Hippocampal formation (tissue), 2 donors: ENCODE results near the gene PDE4D.
"Not testable (repeated sequence)": the region's sequence is repeated elsewhere in the genome, so short reads cannot be mapped to it uniquely, and the experiment has no call there.

Source experiments
- DNase-seq, 2 donors: peaks; one replicate each; lab custom pipeline; 2025; lab: John Stamatoyannopoulos, UW

PDE4D gene

GRCh38 chr5:59326596-59326995, 566.9 kb downstream of the PDE4D start:
- DNase-seq: no peak

DNA sequence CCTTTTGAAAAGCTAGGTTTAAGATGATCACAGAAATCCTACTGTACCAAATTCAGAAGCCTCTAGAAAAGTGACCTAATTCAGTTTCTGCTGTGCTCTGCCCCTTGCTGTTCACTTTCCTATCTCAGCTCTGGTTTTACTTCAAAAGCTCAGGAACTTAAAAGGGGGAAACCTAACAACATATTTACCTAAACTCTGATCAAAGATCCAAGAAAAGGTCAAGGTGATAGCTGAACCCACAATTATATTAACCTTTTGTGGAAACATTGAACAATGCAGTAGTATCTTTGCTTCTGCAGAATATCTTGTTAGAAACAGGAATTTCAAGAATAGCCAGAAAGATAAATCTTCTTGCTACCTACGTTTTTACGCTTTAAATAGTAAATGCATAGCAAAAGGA, 568.5 kb downstream of the PDE4D start:
- no peak for DNase-seq

GRCh38 chr5:59322894-59323293, 570.6 kb downstream of the PDE4D start:
- DNase-seq: peak in 1 of 2 donors; percentile 20

GRCh38 chr5:59322058-59322457, 571.5 kb downstream of the PDE4D start:
- DNase-seq: no peak

DNA sequence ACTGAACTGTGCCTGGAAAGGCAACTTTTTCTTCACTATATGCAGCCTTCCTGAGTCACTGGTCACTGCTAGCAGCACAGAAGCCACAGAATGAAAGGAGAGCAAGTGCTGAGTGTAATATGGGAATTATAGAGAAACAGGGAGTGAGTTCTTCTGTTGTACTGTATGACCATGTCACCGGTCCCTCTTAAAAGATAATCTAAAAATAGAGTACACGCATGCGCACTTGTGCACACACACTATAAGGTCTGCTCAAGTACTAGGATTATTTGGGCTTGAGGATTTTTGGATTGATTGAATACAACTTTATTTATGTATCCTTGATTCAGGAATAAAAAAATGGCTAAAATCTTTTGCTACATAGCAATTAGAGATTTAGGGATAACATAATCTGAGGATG, 571.9 kb downstream of the PDE4D start:
- no peak for DNase-seq

- DNase-seq: no peak
These were observed 573.1 kb downstream of the PDE4D start for GRCh38 chr5:59320420-59320819.

DNA sequence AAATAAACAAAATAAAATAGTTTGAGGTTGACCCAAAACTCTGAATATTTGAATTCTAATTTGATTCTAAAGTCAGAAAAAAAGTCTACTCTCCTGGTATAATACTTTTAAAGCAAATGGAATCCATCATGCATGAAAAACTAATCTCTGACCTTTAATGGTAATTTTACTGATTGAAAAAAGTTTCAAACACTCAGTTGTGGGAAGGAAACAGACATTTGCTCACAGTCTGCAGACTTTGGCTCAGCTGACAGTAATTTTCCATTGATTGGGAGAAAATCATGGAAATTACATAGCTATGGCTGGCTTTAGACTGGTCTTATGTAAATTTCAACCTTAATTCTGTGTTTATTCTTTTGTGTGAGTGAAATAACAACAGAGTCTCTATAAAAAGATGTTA, 574.3 kb downstream of the PDE4D start:
- no peak for DNase-seq

GRCh38 chr5:59317774-59318205, 575.7 kb downstream of the PDE4D start:
- DNase-seq: no peak

DNA sequence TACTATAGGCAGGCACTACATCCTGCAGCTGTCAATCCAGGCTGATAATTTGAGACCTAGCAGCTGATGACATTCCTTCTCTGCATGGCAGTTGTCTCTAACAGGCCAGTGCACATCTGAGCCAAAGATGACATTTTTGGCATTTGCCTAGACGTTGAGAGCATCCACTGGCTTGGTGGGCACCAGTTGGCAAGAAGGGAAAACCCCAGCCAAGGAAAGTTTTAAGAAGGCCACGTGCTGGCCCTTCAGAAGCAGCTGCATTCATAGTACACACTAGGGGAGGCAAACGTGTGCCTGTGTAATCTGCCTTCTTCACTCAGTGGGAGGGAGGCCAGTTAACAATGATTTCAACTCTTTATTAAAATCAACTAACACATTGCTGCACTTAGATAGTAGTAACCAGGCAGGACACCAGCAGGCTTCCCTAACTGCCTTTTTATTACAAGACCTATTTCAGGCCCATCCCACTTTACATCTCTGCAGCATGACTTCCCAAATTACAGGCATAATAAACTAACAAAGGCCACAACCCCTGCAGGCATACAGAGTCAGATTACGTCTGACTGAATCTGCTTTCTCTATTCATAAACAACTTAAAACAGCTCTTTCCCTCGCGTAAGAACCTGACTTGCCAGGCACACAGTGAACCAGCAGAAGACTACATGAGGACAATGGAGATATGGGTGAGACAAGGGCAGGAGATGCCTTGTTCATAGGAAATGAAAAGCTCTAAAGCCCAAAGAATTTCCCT, 576.3 kb downstream of the PDE4D start:
- no peak for DNase-seq

GRCh38 chr5:59312223-59312622, 581.3 kb downstream of the PDE4D start:
- no peak for DNase-seq

DNA sequence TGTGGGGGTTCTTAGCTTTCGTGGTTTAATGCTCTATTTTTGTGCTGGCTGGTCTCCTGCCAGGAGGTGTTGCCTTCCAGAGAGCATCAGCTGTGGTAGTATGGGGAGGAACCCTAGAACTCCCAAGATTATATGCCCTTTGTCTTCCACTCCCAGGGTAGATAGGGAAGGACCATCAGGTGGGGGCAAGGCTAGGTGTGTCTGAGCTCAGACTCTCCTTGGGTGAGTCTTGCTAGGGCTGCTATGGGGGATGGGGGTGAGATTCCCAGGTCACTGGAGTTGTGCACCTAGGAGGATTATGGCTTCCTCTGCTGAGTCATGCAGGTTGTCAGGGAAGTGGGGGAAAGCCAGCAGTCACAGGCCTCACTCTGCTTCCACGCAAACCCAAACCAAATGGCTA, 584.8 kb downstream of the PDE4D start:
- DNase-seq: not testable (repeated sequence)

- not testable (repeated sequence) for DNase-seq
These were observed 590.2 kb downstream of the PDE4D start for GRCh38 chr5:59303289-59303716.

DNA sequence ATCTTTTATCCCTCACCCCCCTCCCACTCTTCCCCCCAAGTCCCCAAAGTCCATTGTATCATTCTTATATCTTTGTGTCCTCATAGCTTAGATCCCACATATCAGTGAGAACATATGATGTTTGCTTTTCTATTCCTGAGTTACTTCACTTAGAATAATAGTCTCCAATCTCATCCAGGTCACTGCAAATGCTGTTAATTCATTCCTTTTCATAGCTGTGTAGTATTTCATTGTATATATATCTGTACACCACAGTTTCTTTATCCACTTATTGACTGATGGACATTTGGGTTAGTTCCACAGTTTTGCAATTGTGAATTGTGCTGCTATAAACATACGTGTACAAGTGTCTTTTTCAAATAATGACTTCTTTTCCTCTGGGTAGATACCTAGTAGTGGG, 591.0 kb downstream of the PDE4D start:
- DNase-seq: not testable (repeated sequence)

- no peak for DNase-seq
These were observed 591.8 kb downstream of the PDE4D start for GRCh38 chr5:59301727-59302126.

GRCh38 chr5:59300930-59301329, 592.6 kb downstream of the PDE4D start:
- DNase-seq: no peak

- DNase-seq: no peak
These were observed 594.5 kb downstream of the PDE4D start for GRCh38 chr5:59299006-59299405.

DNA sequence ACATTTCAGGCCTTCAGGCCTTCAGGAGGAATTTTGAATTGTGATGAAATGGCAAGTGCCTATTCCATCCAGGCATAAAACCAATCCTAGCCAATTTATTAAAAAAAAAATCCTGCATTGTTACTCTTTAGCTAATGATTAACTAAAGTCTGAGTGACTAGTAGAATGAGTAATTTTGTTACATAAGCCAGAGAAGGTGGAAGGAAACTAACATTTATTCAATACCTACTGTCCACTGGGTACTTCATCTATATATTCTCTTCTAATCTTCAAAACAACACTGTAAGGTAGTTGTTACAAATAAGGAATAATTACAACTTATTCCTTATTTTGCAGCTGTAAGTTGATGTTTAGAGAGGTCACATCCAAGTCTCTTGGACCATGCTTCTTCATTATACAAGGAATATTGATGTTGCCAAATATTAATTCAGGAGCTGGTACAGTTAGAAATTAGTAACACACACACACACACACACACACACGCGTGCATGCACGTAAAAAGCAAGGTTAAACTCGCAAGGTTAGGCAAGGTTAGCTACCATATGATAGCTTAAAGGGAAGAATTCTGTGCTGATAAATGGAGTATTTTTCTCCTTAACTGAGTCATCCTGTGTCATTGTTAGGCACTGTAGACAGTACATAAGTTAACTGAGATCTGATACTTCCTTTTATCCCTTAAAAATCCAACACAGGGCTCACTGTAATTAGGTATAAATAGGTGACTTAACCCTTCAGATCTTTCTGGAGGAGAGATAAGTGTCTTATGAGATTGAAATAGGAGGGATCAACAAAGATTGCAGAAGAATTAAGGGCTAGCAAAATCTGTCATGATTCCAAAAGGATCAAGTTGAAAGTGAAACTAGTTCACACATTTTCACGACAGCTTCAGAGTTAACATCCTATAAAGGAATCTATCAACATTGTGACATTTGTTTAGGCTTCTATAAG, 596.9 kb downstream of the PDE4D start:
- DNase-seq: no peak

GRCh38 chr5:59293700-59294099, 599.8 kb downstream of the PDE4D start:
- no peak for DNase-seq

GRCh38 chr5:59291941-59292340, 601.6 kb downstream of the PDE4D start:
- no peak for DNase-seq

DNA sequence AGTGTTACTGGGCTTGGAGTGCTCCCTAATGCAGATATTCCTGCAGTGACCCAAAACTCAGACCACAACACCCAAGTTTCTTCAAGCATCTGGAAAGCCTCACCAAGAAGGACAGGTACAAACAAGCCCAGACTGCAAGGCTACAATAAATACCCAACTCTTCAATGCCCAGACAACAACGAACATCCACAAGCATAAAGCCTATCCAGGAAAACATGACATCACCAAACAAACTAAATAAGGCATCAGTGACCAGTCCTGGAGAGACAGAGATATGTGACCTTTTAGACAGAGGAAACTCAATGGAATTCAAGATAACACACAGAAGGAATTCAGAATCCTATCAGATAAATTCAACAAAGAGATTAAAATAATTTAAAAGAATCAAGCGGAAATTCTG, 605.6 kb downstream of the PDE4D start:
- DNase-seq: no peak

GRCh38 chr5:59287361-59287760, 606.2 kb downstream of the PDE4D start:
- DNase-seq: no peak

GRCh38 chr5:59286510-59286909, 607.0 kb downstream of the PDE4D start:
- no peak for DNase-seq
